SK-N-MC (cell line): Measurements from ENCODE around the gene DLGAP5.

Experiments used
- EZH2 ChIP-seq: fragments of 200-600 bp; sonication (generic); IDR thresholded peaks from one replicate; pipeline ENCODE4 v1.6.1; 2017; ENCODE audit warnings: antibody characterized with exemption
- FOXP2 ChIP-seq: optimal IDR thresholded peaks from 2 replicates; pipeline ENCODE3; 2011; ENCODE audit warnings: mild to moderate bottlenecking, moderate library complexity; ENCODE audit not compliant: insufficient read depth; ENCODE audit errors: extremely low read length, control extremely low read depth
- POLR2AphosphoS5 ChIP-seq: IDR thresholded peaks from 2 replicates; pipeline ENCODE4 v1.6.1; 2012; ENCODE audit warnings: mild to moderate bottlenecking, low read depth, low read length, borderline replicate concordance

- TF ChIP-seq POLR2AphosphoS5 (no peak), FOXP2 (no peak), EZH2 (no peak)
Measured at GRCh38 chr14:55128386-55129085, 62.8 kb downstream of the DLGAP5 start.
